GM06990 (cell line): ENCODE results near the gene NLE1.

Experiments used
- DNase-seq: peaks from one replicate; pipeline ENCODE4 v3.0.0-alpha.2; 2011; ENCODE audit not compliant: insufficient read length; ENCODE audit errors: extremely low read depth
- H3K27me3 ChIP-seq: replicated peaks from 2 replicates; pipeline ENCODE4 v1.6.0; 2011; ENCODE audit warnings: low read length; ENCODE audit not compliant: control insufficient read depth, insufficient read depth
- H3K36me3 ChIP-seq: 2 replicates; pipeline ENCODE4 v1.5.1; 2011; ENCODE audit warnings: low read length; ENCODE audit not compliant: control insufficient read depth, insufficient read depth
- H3K4me3 ChIP-seq: replicated peaks from 2 replicates; pipeline ENCODE4 v1.5.1; 2011; ENCODE audit warnings: low read depth, mild to moderate bottlenecking, control low read depth, low read length
- CTCF ChIP-seq: IDR thresholded peaks from 2 replicates; pipeline ENCODE4 v1.5.1; 2011; ENCODE audit warnings: low read length, control low read depth, mild to moderate bottlenecking, inconsistent platforms; ENCODE audit not compliant: insufficient read depth, poor library complexity, severe bottlenecking

Gene NLE1

GRCh38 chr17:35089586-35090296, 52.4 kb downstream of the NLE1 start:
- DNase-seq: no peak
- H3K4me3 ChIP-seq: peak overlapping the region; percentile 57
- H3K27me3 ChIP-seq: no peaks in the 10 kb centered on the region
- no peaks in the 10 kb centered on the region for H3K36me3 ChIP-seq
- TF ChIP-seq CTCF: no peak

GRCh38 chr17:35088881-35089585, 53.1 kb downstream of the NLE1 start:
- Histone ChIP-seq H3K36me3 (no peaks in the 10 kb centered on the region), H3K27me3 (no peaks in the 10 kb centered on the region), H3K4me3 (peak overlapping the region; percentile 69)
- DNase-seq: peak; percentile 91
- TF ChIP-seq CTCF: peak; percentile 50

DNA sequence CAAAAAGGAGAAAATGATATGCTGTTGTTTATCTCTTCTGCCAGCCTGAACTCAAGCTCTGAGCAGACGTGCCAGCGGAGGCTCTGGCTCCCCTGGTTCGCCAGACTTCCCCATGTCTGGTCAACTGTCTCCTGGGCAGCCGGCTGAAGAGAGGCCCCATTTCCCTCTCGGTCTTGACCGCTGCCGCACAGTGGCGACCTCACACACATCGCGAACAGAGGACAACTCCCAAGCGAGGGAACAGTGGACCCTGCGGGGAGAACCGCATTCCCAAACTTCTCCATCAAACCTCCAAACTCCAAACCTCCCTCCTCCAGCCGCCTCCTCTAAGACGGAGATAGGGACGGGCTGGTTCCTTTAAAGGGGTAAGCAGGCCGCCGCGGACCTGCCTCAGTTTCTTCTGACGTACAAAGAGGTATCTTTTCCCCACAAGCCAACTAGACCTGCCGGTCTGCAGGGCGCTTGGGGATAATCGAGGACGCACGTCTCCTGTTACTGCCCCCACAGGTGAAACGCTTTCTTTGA, 53.7 kb downstream of the NLE1 start:
- DNase-seq: no peak
- TF ChIP-seq CTCF: no peak
- no peaks in the 10 kb centered on the region for H3K27me3 ChIP-seq
- H3K36me3 ChIP-seq: no peaks in the 10 kb centered on the region
- H3K4me3 ChIP-seq: peak overlapping the region; percentile 69

- DNase-seq: no peak
- no peak for TF ChIP-seq CTCF
- Histone ChIP-seq H3K36me3 (no peaks in the 10 kb centered on the region), H3K27me3 (no peaks in the 10 kb centered on the region), H3K4me3 (peak overlapping the region; percentile 69)
These were observed 54.3 kb downstream of the NLE1 start for GRCh38 chr17:35087731-35088355.

GRCh38 chr17:35086931-35087573, 55.1 kb downstream of the NLE1 start:
- no peaks in the 10 kb centered on the region for H3K27me3 ChIP-seq
- no peak for TF ChIP-seq CTCF
- no peak for DNase-seq
- peak overlapping the region; percentile 69 for H3K4me3 ChIP-seq
- no peaks in the 10 kb centered on the region for H3K36me3 ChIP-seq
